Measurements from ENCODE around the gene CALR3.

GRCh38 chr19:16467581-16467980 is 28.4 kb downstream of the CALR3 start:
- TF ChIP-seq CTCF (IDR thresholded peaks at IDR 0.05) (no peak), POLR2AphosphoS5 (IDR thresholded peaks at IDR 0.05) (no peak), POLR2A (IDR thresholded peaks at IDR 0.05) (no peak)
